HCT116 (cell line): ENCODE measurements around the gene C14orf180. TPM values are rescaled to one million over a fixed set of nuclear protein-coding genes. Genes with fewer than 3 reads are reported as not detected.

ENCODE experiments used
- ATAC-seq: fragments of 200-7000 bp; cut with Tn5 transposase; 2 replicates; pipeline ENCODE4 v1.9.1; 2020; ENCODE audit warnings: mild to moderate bottlenecking, moderate library complexity
- BruUV-seq: library from RNA; stranded (reverse); fragments of 400-500 nt; replicated peaks from 2 replicates; lab custom pipeline; 2021; lab: Mats Ljungman, UMichigan
- CTCF ChIA-PET: fragments of 300-600 bp; sonication (Branson Sonifier 250); formaldehyde crosslinking; loops from one replicate; lab custom pipeline; 2021; ENCODE audit warnings: antibody characterized with exemption; lab: Charles Lee
- POLR2A ChIA-PET: fragments of 300-600, 350-600 bp; sonication (Branson Sonifier 250); formaldehyde crosslinking; loops from one replicate; lab custom pipeline; 2021; ENCODE audit warnings: antibody characterized with exemption; lab: Charles Lee
- RAD21 ChIA-PET, 2 experiments: fragments of 300-600 bp; sonication (Branson Sonifier 250); formaldehyde crosslinking; loops; one replicate each; lab custom pipeline; 2023; ENCODE audit warnings: low total read pairs in 2 of 2; ENCODE audit not compliant: uncharacterized antibody in 2 of 2, unreplicated experiment in 2 of 2, low non-redundant PET in 1 of 2; lab: Charles Lee
- DNase-seq: peaks from one replicate; pipeline ENCODE4 v3.0.0-alpha.2; 2010; ENCODE audit warnings: low read depth, low spot score
- H2AFZ ChIP-seq: fragments of 200-600 bp; shearing (Covaris generic), sonication (generic); 2 replicates; pipeline ENCODE4 v1.6.1; 2017; ENCODE audit warnings: low read depth, mixed run types, mixed read lengths, antibody characterized with exemption, low read length; ENCODE audit not compliant: poor library complexity, severe bottlenecking
- H3K27ac ChIP-seq: 2 replicates; pipeline ENCODE4 v1.5.1; 2012; ENCODE audit warnings: low read depth, low read length
- H3K27me3 ChIP-seq: fragments of 200-600 bp; sonication (generic); 2 replicates; pipeline ENCODE4 v1.6.1; 2016; ENCODE audit warnings: mixed run types, low read length, mixed read lengths; ENCODE audit not compliant: insufficient read depth
- H3K36me3 ChIP-seq, 2 experiments: fragments of 200-500 bp in 1 of 2; fragments of 200-600 bp in 1 of 2; sonication (Bioruptor generic) in 1 of 2; sonication (generic) in 1 of 2; 2 replicates each; pipeline versions ENCODE4 v1.5.1 to v1.6.1; 2014 to 2016; ENCODE audit warnings: low read length in 2 of 2, inconsistent platforms in 1 of 2, mixed read lengths in 1 of 2, mixed run types in 1 of 2; ENCODE audit not compliant: insufficient read depth in 2 of 2, control insufficient read depth in 1 of 2
- H3K4me1 ChIP-seq, 2 experiments: fragments of 200-600 bp in 1 of 2; sonication (generic) in 1 of 2; 2 replicates each; pipeline versions ENCODE4 v1.5.1 to v1.6.1; 2012 to 2017; ENCODE audit warnings: low read length in 2 of 2, inconsistent platforms in 1 of 2, mild to moderate bottlenecking in 1 of 2, mixed read lengths in 1 of 2, mixed run types in 1 of 2, moderate library complexity in 1 of 2; ENCODE audit not compliant: insufficient read depth in 2 of 2, control insufficient read depth in 1 of 2
- H3K4me2 ChIP-seq: fragments of 200-600 bp; sonication (generic); 2 replicates; pipeline ENCODE4 v1.6.1; 2017; ENCODE audit warnings: mixed run types, low read length, mixed read lengths
- H3K4me3 ChIP-seq, 2 experiments: fragments of 200-600 bp in 1 of 2; sonication (generic) in 1 of 2; replicated peaks in 1 of 2; 2 replicates each; pipeline ENCODE4 v1.5.1; 2011 to 2016; ENCODE audit warnings: low read length in 2 of 2, control low read depth in 1 of 2, low read depth in 1 of 2, mild to moderate bottlenecking in 1 of 2, mixed read lengths in 1 of 2, mixed run types in 1 of 2
- H3K79me2 ChIP-seq: fragments of 200-600 bp; sonication (generic); 2 replicates; pipeline ENCODE4 v1.6.1; 2017; ENCODE audit warnings: mild to moderate bottlenecking, mixed run types, low read length, moderate library complexity, mixed read lengths; ENCODE audit not compliant: insufficient read depth
- H3K9ac ChIP-seq: fragments of 200-600 bp; sonication (generic); 2 replicates; pipeline ENCODE4 v1.6.1; 2016; ENCODE audit warnings: low read length, mixed read lengths
- H3K9me2 ChIP-seq: fragments of 200-600 bp; sonication (generic), shearing (Covaris generic); 2 replicates; pipeline ENCODE4 v1.6.1; 2017; ENCODE audit warnings: mixed run types, mild to moderate bottlenecking, moderate library complexity; ENCODE audit not compliant: insufficient read depth
- H3K9me3 ChIP-seq, 2 experiments: fragments of 200-500 bp in 1 of 2; fragments of 200-600 bp in 1 of 2; sonication (Bioruptor generic) in 1 of 2; sonication (generic) in 1 of 2; 2 replicates each; pipeline ENCODE4 v1.6.1; 2014 to 2017; ENCODE audit warnings: low read length in 2 of 2, mixed read lengths in 2 of 2, inconsistent platforms in 1 of 2, low read depth in 1 of 2, mild to moderate bottlenecking in 1 of 2, mixed run types in 1 of 2, moderate library complexity in 1 of 2; ENCODE audit not compliant: control insufficient read depth in 1 of 2, insufficient read depth in 1 of 2
- H4K20me1 ChIP-seq: fragments of 200-600 bp; sonication (generic), shearing (Covaris generic); 2 replicates; pipeline ENCODE4 v1.6.1; 2017; ENCODE audit warnings: mixed run types, mild to moderate bottlenecking, moderate library complexity; ENCODE audit not compliant: insufficient read depth
- CBX3 ChIP-seq: IDR thresholded peaks from 2 replicates; pipeline ENCODE4 v1.6.1; 2012; ENCODE audit warnings: low read depth
- CEBPB ChIP-seq: IDR thresholded peaks from 2 replicates; pipeline ENCODE4 v1.6.1; 2012; ENCODE audit warnings: low read depth
- EGR1 ChIP-seq: IDR thresholded peaks from 2 replicates; pipeline ENCODE4 v1.6.1; 2012; ENCODE audit warnings: low read depth
- ELF1 ChIP-seq: IDR thresholded peaks from 2 replicates; pipeline ENCODE4 v1.6.1; 2012; ENCODE audit warnings: low read depth, borderline replicate concordance
- EZH2 ChIP-seq: fragments of 200-600 bp; sonication (generic); IDR thresholded peaks from 2 replicates; pipeline ENCODE4 v1.6.1; 2017; ENCODE audit warnings: antibody characterized with exemption, mixed run types
- EZH2phosphoT487 ChIP-seq: fragments of 200-600 bp; IDR thresholded peaks from 2 replicates; pipeline ENCODE4 v1.6.1; 2018; ENCODE audit warnings: antibody characterized with exemption, borderline replicate concordance
- FOSL1 ChIP-seq: IDR thresholded peaks from 2 replicates; pipeline ENCODE4 v1.6.1; 2012; ENCODE audit warnings: low read depth
- JUND ChIP-seq: IDR thresholded peaks from 2 replicates; pipeline ENCODE4 v1.6.1; 2012
- MAX ChIP-seq: IDR thresholded peaks from 2 replicates; pipeline ENCODE4 v1.6.1; 2012
- POLR2A ChIP-seq: IDR thresholded peaks from 2 replicates; pipeline ENCODE4 v1.7.0; 2011; ENCODE audit warnings: borderline replicate concordance; ENCODE audit not compliant: insufficient read depth, insufficient read length; ENCODE audit errors: extremely low read depth
- POLR2AphosphoS5 ChIP-seq: IDR thresholded peaks from 2 replicates; pipeline ENCODE4 v1.6.1; 2011; ENCODE audit warnings: mild to moderate bottlenecking, low read depth, low read length, moderate library complexity
- SIN3A ChIP-seq: IDR thresholded peaks from 2 replicates; pipeline ENCODE4 v1.6.1; 2012; ENCODE audit warnings: low read depth
- SRF ChIP-seq: IDR thresholded peaks from 2 replicates; pipeline ENCODE4 v1.6.1; 2012; ENCODE audit warnings: low read depth
- TCF7L2 ChIP-seq: IDR thresholded peaks from 2 replicates; pipeline ENCODE4 v1.7.0; 2011; ENCODE audit warnings: borderline replicate concordance, inconsistent platforms; ENCODE audit not compliant: insufficient read depth, insufficient read length; ENCODE audit errors: extremely low read depth
- YY1 ChIP-seq: IDR thresholded peaks from 2 replicates; pipeline ENCODE4 v1.6.1; 2011; ENCODE audit warnings: low read length, low read depth, moderate library complexity, mild to moderate bottlenecking; ENCODE audit not compliant: insufficient replicate concordance; ENCODE audit errors: extremely low read depth
- ZFX ChIP-seq: fragments of 450-650 bp; IDR thresholded peaks from 2 replicates; pipeline ENCODE4 v1.6.1; 2017
- intact Hi-C: fragments of 100-400 bp; cut with micrococcal nuclease; formaldehyde crosslinking; loops from 2 replicates; pipeline ENCODE4 v1.10.0; 2022
- total RNA-seq: library from RNA; stranded (reverse); gene quantifications from one replicate; pipeline ENCODE4 v1.2.1, GENCODE V29; 2021; ENCODE audit not compliant: unreplicated experiment
- TF ChIP-seq, protein P1 (sequence below), 3 experiments: fragments of 200-600 bp in 1 of 3; sonication (generic) in 1 of 3; IDR thresholded peaks in 2 of 3; conservative IDR thresholded peaks in 1 of 3; 2 replicates each; pipeline ENCODE4 v1.5.1; 2012 to 2017; ENCODE audit warnings: low read depth in 2 of 3, low read length in 2 of 3, antibody characterized with exemption in 1 of 3, borderline replicate concordance in 1 of 3, control low read depth in 1 of 3, mild to moderate bottlenecking in 1 of 3, mixed read lengths in 1 of 3, mixed run types in 1 of 3, moderate library complexity in 1 of 3; ENCODE audit not compliant: insufficient read depth in 1 of 3
- TF ChIP-seq, protein P2 (sequence below): IDR thresholded peaks from 2 replicates; pipeline ENCODE4 v1.6.1; 2012
- TF ChIP-seq, protein P3 (sequence below): IDR thresholded peaks from 2 replicates; pipeline ENCODE4 v1.6.1; 2011; ENCODE audit warnings: mild to moderate bottlenecking, low read length, moderate library complexity; ENCODE audit not compliant: insufficient replicate concordance; ENCODE audit errors: extremely low read depth

Gene C14orf180
- total RNA-seq, 1 experiment from 2014 or later = not detected

DNA sequence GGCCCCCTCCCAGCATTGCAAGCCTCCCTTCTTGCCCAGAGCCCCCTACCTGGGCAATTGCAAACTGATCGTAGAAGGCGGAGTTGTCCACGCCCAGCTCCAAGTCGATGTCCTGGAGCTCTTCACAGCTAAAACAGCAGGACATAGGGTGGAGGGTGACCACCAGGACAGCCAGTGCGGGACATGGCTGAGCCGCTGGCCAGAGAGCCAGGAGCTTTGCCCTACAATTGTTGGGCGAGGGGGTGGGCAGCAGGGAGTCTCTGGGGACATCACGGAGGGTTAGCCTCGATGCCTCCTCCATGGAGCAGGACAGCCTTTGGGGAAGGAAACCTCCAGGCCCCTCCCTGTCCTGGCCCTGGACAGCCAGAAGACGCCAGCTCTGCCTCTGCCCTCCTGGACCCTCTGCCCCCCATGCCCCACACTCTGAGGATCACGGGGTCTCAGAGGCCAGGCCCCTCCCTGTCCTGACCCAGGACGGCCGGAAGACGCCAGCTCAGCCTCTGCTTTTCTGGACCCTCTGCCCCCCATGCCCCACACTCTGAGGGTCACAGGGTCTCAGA lies 15.6 kb downstream of the C14orf180 start:
- H3K9me3 ChIP-seq = no peaks in the 10 kb centered on the region
- no peaks in the 10 kb centered on the region for H3K36me3 ChIP-seq
- H3K4me3 ChIP-seq = no peak overlapping the region
- H3K27ac ChIP-seq = no peak overlapping the region
- intact Hi-C loops = no loop called here
- no peaks in the 10 kb centered on the region for H3K4me1 ChIP-seq
- ATAC-seq (no peak), DNase-seq (no peak)
- H4K20me1 ChIP-seq = no peaks in the 10 kb centered on the region
- TF ChIP-seq CEBPB (no peak), SRF (no peak), ZFX (no peak), EZH2phosphoT487 (no peak), EZH2 (no peak), TCF7L2 (no peak), MAX (no peak), JUND (no peak), POLR2A (no peak), POLR2AphosphoS5 (no peak), SIN3A (no peak), CBX3 (no peak), FOSL1 (no peak), YY1 (no peak), ELF1 (no peak), EGR1 (no peak)
- TF ChIP-seq, protein P1, sequence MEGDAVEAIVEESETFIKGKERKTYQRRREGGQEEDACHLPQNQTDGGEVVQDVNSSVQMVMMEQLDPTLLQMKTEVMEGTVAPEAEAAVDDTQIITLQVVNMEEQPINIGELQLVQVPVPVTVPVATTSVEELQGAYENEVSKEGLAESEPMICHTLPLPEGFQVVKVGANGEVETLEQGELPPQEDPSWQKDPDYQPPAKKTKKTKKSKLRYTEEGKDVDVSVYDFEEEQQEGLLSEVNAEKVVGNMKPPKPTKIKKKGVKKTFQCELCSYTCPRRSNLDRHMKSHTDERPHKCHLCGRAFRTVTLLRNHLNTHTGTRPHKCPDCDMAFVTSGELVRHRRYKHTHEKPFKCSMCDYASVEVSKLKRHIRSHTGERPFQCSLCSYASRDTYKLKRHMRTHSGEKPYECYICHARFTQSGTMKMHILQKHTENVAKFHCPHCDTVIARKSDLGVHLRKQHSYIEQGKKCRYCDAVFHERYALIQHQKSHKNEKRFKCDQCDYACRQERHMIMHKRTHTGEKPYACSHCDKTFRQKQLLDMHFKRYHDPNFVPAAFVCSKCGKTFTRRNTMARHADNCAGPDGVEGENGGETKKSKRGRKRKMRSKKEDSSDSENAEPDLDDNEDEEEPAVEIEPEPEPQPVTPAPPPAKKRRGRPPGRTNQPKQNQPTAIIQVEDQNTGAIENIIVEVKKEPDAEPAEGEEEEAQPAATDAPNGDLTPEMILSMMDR (IDR thresholded peaks at IDR 0.05 in 2 of 3, conservative IDR thresholded peaks at IDR 0.05 in 1 of 3; ENCODE audit: borderline replicate concordance in 1 of 3, insufficient read depth in 1 of 3, low read depth in 2 of 3, low read length in 2 of 3) = no peak
- TF ChIP-seq, protein P2, sequence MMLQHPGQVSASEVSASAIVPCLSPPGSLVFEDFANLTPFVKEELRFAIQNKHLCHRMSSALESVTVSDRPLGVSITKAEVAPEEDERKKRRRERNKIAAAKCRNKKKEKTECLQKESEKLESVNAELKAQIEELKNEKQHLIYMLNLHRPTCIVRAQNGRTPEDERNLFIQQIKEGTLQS = no peak
- TF ChIP-seq, protein P3, sequence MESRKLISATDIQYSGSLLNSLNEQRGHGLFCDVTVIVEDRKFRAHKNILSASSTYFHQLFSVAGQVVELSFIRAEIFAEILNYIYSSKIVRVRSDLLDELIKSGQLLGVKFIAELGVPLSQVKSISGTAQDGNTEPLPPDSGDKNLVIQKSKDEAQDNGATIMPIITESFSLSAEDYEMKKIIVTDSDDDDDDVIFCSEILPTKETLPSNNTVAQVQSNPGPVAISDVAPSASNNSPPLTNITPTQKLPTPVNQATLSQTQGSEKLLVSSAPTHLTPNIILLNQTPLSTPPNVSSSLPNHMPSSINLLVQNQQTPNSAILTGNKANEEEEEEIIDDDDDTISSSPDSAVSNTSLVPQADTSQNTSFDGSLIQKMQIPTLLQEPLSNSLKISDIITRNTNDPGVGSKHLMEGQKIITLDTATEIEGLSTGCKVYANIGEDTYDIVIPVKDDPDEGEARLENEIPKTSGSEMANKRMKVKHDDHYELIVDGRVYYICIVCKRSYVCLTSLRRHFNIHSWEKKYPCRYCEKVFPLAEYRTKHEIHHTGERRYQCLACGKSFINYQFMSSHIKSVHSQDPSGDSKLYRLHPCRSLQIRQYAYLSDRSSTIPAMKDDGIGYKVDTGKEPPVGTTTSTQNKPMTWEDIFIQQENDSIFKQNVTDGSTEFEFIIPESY = no peak
- ChIA-PET POLR2A (no interaction called here), RAD21 (no interaction called here), CTCF (no interaction called here)
- no peak overlapping the region for H2AFZ ChIP-seq
- no TSS peak for BruUV-seq
- no peaks in the 10 kb centered on the region for H3K79me2 ChIP-seq
- no peaks in the 10 kb centered on the region for H3K9me2 ChIP-seq
- H3K27me3 ChIP-seq = no peaks in the 10 kb centered on the region; the same call in 1 of the 2 replicates
- H3K9ac ChIP-seq = no peak overlapping the region
- no peak overlapping the region for H3K4me2 ChIP-seq
